ENCODE results near the gene RAB40C.

Gene RAB40C, protein sequence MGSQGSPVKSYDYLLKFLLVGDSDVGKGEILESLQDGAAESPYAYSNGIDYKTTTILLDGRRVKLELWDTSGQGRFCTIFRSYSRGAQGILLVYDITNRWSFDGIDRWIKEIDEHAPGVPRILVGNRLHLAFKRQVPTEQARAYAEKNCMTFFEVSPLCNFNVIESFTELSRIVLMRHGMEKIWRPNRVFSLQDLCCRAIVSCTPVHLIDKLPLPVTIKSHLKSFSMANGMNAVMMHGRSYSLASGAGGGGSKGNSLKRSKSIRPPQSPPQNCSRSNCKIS

DNA sequence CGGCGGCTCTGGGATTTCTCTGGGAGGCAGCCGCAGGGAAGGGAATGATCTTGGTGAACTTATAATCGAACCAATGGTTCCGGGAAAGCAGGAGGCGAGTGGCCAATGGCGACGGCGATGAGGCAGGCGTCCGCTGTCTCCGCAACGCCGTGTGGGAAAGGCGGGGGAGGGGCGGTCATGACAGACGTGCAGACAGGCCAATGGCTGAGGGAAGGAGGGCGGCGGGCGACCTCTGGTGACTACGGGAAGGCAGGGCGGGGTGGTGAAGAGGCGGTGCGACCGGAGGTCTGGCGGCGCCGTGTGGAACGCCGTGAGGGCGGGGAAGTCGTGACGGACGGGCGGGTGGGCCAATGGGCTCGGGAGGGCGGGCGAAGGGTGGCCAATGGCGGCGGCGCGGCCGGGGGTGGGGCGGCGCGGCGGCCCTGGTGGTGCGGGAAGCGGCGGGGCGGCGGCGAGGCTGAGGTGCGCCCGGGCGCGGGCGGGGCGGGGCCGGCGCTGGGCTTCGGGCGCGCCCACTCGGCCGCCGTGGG lies at the start of gene RAB40C:
RAB40C (plus strand) TSS at position 409 of the 530 bp plus-strand sequence. CDS start 226 bp downstream, outside the sequence.
- DNase-seq (ENCODE audit: low read depth) = peak; percentile 99

DNA sequence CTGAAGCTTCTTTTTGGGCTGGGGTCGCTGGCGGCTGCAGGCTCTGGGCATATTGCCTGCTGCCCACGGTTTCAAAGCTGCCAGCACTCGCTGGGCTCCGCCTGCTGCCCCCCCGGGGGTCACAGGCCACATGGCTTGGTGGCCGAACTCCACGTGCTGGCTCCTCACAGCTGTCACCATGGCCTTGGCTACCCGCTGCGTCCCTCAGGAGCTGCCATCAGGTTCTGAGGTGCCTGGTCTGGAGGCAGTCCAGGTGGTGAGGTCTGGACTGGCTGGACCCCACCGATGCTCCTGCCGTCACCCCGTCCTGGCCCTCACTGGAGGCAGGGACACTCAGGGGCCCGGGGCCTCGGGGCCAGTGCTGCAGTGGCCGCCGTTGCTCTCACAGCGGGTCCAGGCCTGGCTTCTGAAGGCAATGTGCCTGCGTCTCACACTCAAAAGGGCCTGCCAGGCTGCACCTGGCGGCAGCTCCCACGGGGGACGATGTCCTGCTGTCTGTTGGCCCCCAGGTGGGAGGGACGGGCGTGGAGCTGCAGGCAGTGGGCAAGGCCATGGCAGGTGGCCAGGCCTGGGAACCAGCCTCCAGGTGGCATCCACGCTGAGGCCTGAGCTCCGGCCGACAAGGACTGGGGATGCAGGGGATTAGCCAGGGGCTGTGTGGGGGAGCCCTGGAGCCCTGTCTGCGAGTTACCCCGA lies 49.1 kb upstream of the RAB40C start:
- DNase-seq (ENCODE audit: low read depth) = no peak

DNA sequence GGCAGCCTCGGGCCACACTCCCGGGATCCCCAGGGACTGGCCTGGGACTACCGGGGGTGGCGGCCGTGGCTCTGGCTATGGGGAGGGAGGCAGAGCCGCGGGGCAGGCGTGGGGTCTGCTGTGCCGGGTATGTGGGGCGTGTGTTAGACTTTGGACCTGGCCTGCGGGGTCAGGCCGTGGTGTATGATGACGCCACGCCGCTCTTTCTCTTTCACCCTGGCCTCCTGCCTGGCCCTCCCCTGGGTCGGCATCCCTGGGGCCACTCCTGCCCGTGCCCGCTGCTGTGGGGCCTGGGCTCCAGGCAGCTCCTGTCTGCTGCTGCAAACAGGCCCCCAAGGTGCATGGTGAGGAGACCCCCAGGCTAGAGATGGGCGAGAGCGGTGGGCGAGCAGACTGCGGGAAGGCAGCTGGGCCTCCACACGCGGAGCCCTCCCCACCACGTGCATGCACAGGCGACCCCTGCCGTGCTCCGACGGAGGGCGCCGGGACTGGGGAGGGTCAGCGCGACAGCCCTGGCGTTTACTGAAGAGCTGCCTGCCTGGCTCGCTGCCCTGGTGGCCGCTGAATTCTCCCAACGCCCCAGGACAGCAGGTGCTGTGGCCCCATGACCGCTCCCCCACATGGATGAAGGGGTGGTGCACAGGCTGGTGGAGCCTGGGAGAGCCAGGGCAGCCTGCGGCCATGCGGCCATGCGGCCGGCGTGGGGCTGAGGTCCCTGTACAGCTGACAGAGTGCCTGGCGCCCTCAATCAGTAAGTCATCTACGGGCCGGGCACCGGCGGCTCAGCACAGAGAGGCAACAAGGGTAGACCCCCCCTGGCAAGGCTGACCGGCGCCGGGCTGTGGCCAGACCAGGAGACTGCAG lies 46.3 kb upstream of the RAB40C start:
- no peak for DNase-seq (ENCODE audit: low read depth)

DNA sequence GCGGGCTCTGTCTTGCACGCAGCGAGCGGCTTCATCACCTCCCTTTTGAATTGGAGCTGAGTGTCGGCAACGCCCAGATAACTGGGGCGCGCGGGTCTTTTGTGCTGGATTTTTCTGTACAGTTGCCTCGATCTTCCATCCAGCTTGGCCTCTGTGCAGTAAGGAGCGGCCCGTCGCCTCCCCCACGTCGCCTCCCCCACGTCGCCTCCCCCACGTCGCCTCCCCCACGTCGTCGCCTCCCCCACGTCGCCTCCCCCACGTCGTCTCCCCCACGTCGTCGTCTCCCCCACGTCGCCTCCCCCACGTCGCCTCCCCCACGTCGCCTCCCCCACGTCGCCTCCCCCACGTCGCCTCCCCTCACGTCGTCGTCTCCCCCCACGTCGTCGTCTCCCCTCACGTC lies 45.3 kb upstream of the RAB40C start:
- no peak for DNase-seq (ENCODE audit: low read depth)

DNA sequence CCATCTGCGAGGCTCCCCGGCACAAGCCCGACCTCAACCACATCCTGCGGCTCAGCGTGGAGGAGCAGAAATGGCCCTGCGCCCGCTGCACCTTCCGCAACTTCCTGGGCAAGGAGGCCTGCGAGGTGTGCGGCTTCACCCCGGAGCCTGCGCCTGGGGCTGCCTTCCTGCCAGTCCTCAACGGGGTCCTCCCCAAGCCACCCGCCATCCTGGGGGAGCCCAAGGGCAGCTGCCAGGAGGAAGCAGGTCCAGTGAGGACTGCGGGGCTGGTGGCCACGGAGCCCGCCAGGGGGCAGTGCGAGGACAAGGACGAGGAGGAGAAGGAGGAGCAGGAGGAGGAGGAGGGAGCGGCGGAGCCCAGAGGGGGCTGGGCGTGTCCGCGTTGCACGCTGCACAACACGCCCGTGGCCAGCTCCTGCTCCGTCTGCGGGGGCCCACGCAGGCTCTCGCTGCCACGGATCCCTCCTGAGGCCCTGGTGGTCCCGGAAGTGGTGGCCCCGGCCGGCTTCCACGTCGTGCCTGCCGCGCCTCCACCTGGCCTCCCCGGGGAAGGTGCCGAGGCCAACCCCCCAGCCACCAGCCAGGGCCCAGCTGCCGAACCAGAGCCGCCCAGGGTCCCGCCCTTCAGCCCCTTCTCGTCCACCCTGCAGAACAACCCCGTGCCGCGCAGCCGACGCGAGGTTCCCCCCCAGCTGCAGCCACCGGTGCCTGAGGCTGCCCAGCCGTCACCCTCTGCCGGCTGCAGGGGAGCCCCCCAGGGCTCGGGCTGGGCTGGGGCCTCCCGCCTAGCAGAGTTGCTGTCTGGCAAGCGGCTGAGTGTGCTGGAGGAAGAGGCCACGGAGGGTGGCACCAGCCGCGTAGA lies 42.7 kb upstream of the RAB40C start:
- DNase-seq (ENCODE audit: low read depth) = peak; percentile 31

DNA sequence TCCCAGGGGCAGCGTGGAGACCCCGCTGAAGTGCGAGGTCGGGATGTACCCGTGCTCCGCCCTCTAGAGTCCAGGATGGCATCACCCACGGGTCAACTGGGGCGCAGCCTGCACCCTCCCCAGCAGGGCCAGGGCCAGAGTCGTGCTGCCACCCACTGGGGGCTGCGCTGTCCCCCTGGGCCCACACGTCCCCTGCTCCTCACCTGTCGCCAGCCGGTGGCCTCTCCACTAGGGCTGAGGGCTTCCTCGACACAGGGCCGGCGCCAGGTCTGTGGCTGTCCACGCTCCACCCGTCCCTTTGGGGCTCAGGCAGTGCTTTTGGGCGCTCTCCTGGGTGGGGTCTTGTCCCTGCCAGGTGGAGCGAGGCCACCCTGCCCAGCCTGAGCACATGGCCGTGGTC lies 41.3 kb upstream of the RAB40C start:
- no peak for DNase-seq (ENCODE audit: low read depth)

DNA sequence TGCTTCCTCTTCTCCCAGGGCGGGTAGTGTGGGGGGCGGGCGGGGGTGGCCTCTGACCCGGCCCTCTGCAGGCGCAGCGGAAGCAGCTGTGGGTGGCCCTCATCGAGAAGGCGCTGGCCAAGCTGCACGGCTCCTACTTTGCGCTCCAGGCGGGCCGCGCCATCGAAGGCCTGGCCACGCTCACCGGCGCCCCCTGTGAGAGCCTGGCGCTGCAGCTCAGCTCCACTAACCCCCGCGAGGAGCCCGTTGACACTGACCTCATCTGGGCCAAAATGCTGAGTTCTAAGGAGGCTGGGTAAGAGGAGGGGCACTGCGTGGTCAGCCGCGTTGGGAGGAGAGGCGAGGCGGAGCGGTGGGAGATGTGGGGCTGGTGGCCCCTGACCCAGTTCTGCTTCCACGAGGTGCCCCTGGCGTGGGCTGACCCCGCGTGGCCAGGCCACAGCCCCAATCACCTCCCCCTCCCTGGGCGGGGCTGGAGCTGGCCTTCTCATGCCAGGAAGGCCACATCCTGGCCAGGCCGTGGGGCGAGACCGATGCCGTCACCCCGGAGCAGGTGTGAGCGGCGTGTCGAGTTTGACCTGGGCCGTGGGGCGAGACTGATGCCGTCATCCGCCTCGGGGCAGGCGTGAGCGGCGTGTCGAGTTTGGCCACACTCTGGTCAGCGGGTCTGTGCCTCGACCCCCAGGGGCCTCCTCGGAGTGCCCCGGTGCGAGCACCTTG lies 40.2 kb upstream of the RAB40C start:
- no peak for DNase-seq (ENCODE audit: low read depth)

DNA sequence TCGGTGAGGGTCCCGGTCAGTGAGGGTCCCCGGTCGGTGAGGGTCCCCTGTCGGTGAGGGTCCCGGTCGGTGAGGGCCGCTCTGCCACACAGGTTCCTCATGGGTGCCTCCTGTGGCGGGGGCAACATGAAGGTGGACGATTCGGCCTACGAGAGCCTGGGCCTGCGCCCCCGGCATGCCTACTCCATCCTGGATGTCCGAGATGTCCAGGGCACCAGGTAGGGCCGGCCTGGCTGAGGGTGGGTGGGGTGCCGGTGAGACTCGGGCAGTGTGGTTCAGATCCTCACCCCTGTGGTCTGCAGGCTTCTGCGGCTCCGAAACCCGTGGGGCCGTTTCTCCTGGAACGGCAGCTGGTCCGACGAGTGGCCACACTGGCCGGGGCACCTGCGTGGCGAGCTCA lies 38.7 kb upstream of the RAB40C start:
- no peak for DNase-seq (ENCODE audit: low read depth)

DNA sequence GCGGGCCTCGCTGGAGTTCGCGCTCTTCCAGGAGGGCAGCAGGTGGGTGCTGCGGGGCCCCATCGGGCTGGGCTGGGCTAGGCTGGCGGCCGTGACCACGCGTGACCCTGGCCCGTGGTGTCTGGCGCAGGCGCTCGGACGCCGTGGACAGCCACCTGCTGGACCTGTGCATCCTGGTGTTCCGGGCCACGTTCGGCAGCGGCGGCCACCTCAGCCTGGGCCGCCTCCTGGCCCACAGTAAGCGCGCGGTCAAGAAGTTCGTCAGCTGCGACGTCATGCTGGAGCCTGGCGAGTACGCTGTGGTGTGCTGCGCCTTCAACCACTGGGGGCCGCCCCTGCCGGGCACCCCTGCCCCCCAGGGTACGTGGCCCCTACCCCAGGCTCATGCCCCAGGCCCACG lies 37.7 kb upstream of the RAB40C start:
- no peak for DNase-seq (ENCODE audit: low read depth)

DNA sequence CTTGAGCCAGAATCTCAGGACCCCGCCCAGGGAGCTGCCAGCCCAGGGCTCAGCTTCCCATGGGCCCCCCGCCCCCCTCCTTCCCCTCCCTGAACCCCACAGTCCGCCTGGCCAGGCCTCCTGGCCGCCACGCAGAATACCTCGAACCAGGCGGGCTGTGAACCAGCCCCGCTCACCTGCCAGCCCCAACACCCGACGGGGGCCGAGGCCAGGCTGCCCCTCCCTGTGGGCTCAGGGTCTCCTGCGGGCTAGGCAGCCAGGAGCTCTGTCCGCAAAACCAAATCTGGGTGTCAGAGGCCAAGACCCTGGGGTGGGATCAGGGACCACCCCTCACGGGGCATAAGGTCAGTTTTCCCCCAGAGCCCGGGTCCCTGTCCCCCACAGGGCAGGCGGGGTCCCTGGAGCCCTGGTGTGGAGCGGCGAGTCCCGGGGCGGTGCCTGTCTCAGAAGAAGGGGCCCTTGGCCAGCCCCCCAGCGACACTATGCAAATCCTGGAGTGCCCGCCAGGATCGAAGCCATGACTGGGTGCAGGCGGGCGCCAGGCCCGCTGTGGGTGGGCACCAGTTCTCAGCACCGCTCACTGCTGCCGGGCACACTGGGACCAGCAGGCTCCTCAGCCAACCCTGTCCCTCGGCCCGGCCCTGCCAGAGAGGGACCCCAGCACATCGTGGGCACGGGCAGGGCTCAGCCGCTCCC lies 36.1 kb upstream of the RAB40C start:
- DNase-seq (ENCODE audit: low read depth) = no peak

DNA sequence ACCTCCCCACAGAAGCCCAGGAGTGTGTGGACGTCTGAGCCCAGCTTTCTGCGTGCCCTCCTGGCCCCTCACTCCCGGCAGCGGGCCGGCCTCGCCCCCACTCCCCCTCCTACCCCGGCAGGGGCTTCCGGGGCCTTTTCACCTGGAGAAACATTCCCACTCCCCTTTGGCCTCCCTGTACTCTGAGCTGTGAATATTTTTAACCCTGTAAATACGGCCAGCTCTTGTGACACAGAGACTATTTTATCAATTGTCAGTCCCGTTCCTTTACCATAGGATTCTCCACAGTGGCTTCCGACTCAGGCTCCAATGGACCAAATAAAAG lies 35.6 kb upstream of the RAB40C start:
- no peak for DNase-seq (ENCODE audit: low read depth)

DNA sequence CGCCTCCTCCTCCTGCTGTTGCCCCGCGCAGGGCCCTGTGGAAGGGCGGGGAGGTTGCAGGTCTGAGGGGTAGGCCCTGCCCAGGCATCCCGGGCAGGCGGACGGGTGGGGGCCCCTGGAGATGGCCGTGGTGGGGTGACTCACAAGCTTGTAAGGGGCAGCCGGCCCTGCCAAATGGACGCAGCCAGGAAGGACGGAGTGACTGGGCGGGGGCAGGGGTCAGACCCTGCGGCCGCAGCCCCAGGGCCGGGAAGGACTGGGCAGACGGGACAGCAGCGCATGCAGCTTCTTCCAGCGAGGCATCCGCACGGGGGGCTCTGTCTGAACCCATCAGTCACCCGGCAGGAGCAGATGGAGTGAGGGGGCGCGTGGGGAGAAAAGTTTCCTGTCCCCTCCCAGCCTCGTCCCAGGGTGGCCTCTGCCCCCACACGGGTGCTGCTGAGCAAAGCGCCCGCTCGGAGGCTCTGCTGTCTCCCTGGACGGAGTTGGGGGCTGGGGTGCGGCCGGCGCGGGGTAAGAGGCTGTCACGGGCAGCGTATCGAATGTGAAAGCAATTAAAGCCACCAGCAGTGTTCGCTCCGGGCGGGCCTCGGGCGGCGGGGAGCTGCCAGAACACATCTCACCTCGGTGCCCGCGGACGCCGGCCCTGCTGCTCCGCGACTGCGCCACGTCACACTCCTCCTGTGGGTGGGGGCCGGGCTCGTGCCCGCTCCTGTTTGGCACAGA lies 35.1 kb upstream of the RAB40C start:
- no peak for DNase-seq (ENCODE audit: low read depth)

DNA sequence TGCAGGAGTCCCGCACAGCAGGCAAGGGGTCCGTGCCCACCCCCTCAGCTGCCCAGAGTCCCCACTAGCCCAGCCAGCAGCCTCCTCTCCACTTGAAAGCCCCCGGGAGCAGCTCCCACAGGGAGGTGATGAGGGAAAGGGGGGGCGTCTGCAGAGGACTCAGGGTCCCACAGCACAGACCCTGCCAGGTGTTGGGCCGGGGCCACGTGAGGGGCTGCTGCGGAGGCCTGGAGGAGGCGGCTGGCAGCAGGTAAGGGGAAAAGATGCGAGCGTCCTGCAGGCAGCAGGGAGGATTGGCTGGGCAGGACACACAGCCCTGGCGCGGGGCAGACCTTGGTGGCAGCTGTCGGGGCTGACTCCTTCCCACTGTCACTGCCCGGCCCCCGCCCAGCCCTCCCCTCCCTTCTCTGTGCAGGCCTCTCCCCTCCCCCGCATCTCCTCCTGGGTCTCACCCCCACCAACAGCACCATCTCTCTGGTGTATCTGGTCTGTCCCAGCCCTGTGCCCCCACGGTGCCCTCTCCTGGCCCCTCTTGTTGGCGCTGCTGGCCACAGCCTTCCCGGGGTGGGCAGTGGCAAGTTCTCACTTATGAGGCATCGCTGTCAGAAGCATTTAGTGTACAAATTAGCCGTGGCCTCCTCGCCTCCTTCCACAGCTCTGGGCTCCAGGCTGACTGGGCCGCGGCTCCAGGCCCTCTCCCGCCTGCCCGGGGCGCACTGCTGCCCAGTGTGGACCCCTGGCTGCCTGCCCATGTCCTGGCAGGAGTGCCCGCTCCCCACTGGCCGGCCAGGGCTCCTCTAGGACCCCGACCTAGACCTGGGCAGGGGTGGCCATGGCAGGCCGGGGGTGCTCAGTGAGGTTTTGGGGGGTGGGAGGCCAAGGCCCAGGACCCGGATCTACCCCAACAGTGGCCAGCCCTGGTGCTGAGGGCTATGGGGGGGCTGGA lies 34.1 kb upstream of the RAB40C start:
- no peak for DNase-seq (ENCODE audit: low read depth)

DNA sequence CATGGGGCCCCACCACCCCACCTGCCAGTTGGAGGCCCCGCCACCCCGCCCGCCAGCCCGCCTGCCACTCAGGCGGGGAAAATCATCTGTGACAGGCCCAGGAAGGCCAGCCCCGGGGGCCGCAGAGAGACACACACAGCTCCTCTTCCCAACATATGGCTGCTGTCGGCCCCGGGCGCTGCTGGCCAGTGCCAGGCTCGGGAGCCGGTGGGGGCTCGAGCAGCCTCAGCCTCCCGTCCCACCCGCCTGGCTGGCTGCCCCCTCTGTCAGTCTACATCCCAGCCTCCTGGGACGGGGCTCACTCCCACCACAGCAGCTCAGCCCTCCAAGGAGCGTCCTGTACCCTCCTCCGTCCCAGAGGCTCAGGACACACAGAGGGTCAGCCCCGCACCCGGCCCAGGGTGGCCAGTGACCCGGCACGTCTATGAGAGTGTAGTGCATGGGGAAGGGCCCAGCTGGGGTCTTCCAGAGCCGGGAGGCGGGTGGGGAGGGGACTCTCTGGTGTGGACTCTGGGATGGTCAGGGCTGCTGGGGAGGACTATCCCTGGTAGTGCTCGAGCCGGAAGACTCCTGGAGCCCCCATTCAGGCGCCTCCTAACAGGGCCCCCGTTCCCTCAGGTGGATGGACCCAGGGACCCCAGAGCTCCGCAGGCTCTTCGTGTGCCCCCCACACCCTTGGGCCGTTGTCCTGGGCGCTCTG lies 33.2 kb upstream of the RAB40C start:
- DNase-seq (ENCODE audit: low read depth) = no peak

DNA sequence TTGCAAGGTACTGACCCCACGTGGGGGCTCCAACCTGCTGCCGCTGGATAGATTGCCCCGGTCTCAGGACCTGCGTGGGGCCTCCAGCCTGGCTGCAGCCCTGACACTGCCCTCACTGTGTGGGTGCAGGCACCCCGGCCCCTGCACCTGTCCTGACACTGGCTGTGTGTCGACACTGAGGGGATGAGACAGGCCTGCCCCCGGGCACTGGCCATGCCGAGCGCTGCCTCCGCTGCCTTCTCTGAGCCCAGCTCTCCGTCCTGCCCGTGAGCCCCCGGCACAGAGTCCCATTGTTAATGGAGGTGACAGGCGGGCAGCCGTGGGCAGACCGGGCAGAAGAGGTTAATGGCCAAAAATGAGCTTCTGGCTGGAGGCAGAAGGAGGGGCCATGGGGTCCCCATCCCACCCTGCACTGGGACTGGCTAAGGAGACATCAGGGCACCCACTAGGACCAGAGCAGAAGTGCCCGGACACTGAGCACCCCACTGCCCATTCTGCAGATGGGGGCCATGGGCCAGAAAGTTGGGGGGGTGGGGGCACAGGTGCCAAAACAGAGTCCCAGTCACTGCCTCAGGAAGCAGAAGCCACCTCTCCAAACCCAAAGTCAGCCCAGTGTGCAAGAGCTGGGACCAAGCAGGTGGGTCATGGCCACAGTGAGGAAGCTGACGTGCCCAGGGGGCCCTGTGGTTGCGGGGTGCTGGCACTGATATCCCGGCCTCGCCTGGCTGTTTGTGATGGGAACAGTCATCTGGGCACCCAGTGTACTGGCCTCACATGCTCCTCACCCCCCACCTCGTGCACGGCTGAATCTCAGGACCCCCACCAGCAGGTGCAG lies 32.2 kb upstream of the RAB40C start:
- no peak for DNase-seq (ENCODE audit: low read depth)

DNA sequence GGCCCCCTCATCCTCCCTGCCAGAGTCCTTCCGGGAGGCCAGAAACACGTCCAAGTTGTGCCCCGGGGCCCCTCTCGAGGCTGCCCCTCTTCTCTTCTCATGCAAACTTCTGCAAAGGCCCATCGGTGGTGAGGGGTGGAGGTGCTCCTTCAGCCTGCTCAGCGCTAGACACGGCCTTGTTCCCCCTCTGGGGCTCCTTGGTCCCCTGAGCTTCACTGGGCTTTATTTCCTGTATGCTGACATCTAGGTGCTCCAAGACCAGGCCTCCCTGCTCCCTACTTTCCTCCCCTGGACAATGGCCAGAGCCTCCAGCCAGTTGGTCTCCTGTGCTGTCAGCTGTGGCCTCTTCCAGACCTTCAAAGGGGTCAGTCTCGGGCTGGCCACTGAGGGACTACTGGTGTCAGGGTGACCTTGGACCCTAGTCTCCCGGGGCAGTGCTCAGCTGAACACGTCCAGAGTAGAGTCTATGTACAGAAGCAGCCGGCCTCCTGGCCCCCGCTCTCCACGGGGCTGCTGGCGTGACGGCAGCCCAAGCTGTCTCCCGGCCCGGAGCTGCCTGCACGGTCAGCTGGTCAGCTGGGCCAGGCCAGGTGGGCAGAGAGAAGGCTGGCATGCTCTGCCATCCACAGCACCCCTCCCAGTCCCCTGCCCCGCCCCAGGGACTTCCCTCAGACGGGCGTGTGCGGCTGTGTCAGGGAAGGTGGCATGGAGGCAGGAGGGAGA lies 31.4 kb upstream of the RAB40C start:
- DNase-seq (ENCODE audit: low read depth) = no peak

DNA sequence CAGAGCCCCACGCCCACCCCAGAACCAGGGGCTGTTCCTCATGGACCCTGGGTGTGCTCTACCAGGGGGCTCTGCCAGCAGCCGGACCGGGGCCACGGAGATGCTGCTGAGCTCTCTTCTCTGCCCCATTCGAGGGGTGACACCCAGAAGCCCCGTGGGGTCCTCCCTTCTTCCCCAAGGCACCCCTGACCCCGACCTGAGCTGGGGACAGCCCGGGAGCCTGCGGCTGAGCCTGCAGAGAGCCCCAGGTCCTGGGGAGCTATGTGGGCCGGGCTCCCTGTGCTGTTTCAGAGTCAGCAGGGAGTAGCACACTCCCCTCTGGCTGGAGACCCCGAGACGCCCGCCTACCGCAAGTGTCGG lies 30.9 kb upstream of the RAB40C start:
- DNase-seq (ENCODE audit: low read depth) = no peak
